KMS-11 (cell line): ENCODE data around the gene KSR2.

Source experiments
- H2AFZ ChIP-seq: fragments of 200-600 bp; sonication (generic); 2 replicates; pipeline ENCODE4 v1.6.1; 2016; ENCODE audit warnings: antibody characterized with exemption, mixed run types, low read depth
- H3K27ac ChIP-seq: fragments of 200-600 bp; sonication (generic); 2 replicates; pipeline ENCODE4 v1.6.1; 2016; ENCODE audit warnings: mild to moderate bottlenecking, mixed run types
- H3K27me3 ChIP-seq: fragments of 200-600 bp; sonication (generic); 2 replicates; pipeline ENCODE4 v1.6.1; 2017; ENCODE audit warnings: mild to moderate bottlenecking, low read depth, mixed run types, moderate library complexity; ENCODE audit not compliant: insufficient read depth
- H3K36me3 ChIP-seq: fragments of 200-600 bp; sonication (generic); 2 replicates; pipeline ENCODE4 v1.6.1; 2017; ENCODE audit warnings: mild to moderate bottlenecking, mixed run types; ENCODE audit not compliant: insufficient read depth
- H3K4me1 ChIP-seq: fragments of 200-600 bp; sonication (generic); 2 replicates; pipeline ENCODE4 v1.6.1; 2016; ENCODE audit warnings: mild to moderate bottlenecking, low read depth, mixed run types; ENCODE audit not compliant: poor library complexity, severe bottlenecking
- H3K4me2 ChIP-seq: fragments of 200-600 bp; sonication (generic); 2 replicates; pipeline ENCODE4 v1.7.0; 2016; ENCODE audit warnings: mild to moderate bottlenecking, mixed run types
- H3K4me3 ChIP-seq: fragments of 200-600 bp; sonication (generic); IDR thresholded peaks from 2 replicates; pipeline ENCODE4 v1.6.1; 2017; ENCODE audit warnings: low read depth, low read length, mixed read lengths; ENCODE audit not compliant: insufficient read depth
- H3K79me2 ChIP-seq: fragments of 200-600 bp; sonication (generic); 2 replicates; pipeline ENCODE4 v1.6.1; 2016; ENCODE audit warnings: low read depth, mixed run types; ENCODE audit not compliant: insufficient read depth
- H3K9ac ChIP-seq: fragments of 200-600 bp; sonication (generic); 2 replicates; pipeline ENCODE4 v1.6.1; 2016; ENCODE audit warnings: mild to moderate bottlenecking, mixed run types
- H4K20me1 ChIP-seq: fragments of 200-600 bp; sonication (generic); 2 replicates; pipeline ENCODE4 v1.6.1; 2016; ENCODE audit warnings: mild to moderate bottlenecking, mixed run types; ENCODE audit not compliant: insufficient read depth
- TF ChIP-seq, protein P1 (sequence below): fragments of 200-600 bp; sonication (generic); conservative IDR thresholded peaks from 2 replicates; pipeline ENCODE4 v1.6.1; 2017; ENCODE audit warnings: low read depth, mild to moderate bottlenecking, antibody characterized with exemption, low read length, moderate library complexity, mixed read lengths

KSR2 gene

DNA sequence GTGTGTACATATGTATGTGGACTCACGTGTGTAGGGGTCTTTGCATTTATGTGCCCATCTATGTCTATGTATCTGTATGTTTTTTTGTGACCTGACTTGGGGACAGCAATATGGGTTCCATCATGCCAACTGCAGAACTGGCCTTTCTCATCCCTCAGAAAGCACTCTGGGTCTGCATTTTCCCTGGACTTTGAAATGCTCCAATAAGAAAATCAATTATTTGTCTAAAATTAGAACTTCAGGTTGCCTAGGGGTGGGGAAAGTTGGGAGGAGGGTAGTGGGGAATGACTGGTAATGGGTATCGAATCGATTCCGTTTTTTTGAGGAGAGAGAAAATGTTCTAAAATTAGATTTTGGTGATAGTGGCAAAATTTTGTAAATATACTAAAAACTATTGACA is 466.6 kb downstream of the KSR2 start:
- TF ChIP-seq, protein P1, sequence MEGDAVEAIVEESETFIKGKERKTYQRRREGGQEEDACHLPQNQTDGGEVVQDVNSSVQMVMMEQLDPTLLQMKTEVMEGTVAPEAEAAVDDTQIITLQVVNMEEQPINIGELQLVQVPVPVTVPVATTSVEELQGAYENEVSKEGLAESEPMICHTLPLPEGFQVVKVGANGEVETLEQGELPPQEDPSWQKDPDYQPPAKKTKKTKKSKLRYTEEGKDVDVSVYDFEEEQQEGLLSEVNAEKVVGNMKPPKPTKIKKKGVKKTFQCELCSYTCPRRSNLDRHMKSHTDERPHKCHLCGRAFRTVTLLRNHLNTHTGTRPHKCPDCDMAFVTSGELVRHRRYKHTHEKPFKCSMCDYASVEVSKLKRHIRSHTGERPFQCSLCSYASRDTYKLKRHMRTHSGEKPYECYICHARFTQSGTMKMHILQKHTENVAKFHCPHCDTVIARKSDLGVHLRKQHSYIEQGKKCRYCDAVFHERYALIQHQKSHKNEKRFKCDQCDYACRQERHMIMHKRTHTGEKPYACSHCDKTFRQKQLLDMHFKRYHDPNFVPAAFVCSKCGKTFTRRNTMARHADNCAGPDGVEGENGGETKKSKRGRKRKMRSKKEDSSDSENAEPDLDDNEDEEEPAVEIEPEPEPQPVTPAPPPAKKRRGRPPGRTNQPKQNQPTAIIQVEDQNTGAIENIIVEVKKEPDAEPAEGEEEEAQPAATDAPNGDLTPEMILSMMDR: no peak
- H3K4me3 ChIP-seq: no peak overlapping the region
- H3K36me3 ChIP-seq: no peaks in the 10 kb centered on the region
- H3K27ac ChIP-seq: no peak overlapping the region
- no peak overlapping the region for H2AFZ ChIP-seq
- H3K4me1 ChIP-seq: no peaks in the 10 kb centered on the region
- H3K9ac ChIP-seq: no peak overlapping the region
- H3K27me3 ChIP-seq: no peaks in the 10 kb centered on the region
- no peaks in the 10 kb centered on the region for H4K20me1 ChIP-seq
- H3K4me2 ChIP-seq: no peak overlapping the region
- no peaks in the 10 kb centered on the region for H3K79me2 ChIP-seq

DNA sequence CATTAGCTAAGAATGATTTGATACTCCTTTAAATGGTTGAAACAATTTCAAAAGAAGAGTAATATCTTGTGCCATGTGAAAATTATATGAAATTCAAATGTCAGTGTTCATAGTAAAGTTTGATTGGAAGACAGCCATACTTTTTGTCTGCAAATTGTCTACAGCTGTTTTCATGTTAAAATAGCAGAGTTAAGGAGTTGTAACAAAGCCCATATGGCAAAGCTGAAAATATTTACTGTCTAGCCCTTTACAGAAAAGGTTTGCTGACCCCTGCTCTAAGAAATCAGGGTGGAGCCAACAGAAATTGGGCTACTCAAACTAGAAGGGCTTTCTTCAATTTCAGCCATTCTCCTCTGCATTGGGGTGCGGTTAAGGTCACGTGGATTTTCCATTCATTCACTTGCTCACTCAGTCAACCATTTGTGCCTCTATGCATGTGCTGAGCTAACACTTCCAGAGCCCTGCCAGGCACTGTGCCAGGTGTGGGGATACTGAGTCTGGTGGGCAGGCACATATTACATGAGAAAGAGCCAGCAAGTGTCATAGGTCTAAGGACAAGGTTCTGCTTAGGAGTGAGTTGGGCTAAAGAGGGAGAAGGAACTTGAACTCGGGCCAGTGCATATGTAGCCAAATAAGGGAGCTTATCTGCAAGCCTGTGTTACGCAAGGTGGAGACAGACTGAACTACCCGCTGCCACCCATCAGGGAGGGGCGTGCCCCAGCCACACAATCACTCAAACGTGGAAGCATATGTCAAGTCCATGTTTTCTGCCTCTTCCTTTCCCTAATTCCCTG is 467.5 kb downstream of the KSR2 start:
- Histone ChIP-seq H3K36me3 (no peaks in the 10 kb centered on the region), H3K4me1 (no peaks in the 10 kb centered on the region), H4K20me1 (no peaks in the 10 kb centered on the region), H3K4me2 (no peak overlapping the region), H3K4me3 (no peak overlapping the region), H3K27ac (no peak overlapping the region), H2AFZ (no peak overlapping the region), H3K27me3 (no peaks in the 10 kb centered on the region), H3K79me2 (no peaks in the 10 kb centered on the region), H3K9ac (no peak overlapping the region)
- TF ChIP-seq, protein P1: no peak

DNA sequence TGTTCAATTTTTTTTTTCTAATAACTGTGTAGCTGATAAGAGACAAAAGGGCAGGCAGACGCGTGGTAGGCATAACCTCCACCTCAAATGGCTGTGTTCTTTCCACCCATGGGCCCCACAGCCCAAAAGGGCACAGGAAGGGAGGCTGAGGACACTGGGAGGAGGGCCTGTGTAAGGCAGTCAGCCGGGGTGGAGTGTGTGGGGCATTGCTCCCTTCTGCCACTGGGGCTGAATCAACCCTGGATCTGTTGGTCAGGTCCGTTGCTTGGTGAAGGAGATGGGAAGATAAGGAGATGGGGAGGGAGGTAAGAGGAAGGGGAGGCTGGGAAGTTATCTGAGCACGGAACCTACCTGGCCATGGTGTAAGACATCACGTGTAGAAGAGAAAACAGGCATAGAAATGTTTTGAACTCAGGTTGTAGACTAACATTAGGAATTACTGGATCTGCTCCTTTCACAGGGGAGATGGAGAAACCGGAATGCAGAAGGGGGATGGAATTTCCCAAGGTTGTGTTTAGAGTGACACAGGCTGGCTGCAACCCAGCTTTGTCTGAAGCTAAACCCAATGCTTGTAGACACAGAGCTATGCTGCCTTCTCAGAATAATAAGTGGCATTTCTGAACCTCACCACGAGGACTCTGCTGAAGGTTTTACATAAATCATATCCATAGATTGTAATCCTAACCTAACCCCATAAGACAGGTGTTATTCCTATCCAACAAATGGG is 468.9 kb downstream of the KSR2 start:
- no peaks in the 10 kb centered on the region for H4K20me1 ChIP-seq
- H2AFZ ChIP-seq: no peak overlapping the region
- no peaks in the 10 kb centered on the region for H3K27me3 ChIP-seq
- no peaks in the 10 kb centered on the region for H3K4me1 ChIP-seq
- H3K4me2 ChIP-seq: no peak overlapping the region
- TF ChIP-seq, protein P1: no peak
- H3K36me3 ChIP-seq: no peaks in the 10 kb centered on the region
- no peaks in the 10 kb centered on the region for H3K79me2 ChIP-seq
- no peak overlapping the region for H3K9ac ChIP-seq
- no peak overlapping the region for H3K27ac ChIP-seq
- no peak overlapping the region for H3K4me3 ChIP-seq

DNA sequence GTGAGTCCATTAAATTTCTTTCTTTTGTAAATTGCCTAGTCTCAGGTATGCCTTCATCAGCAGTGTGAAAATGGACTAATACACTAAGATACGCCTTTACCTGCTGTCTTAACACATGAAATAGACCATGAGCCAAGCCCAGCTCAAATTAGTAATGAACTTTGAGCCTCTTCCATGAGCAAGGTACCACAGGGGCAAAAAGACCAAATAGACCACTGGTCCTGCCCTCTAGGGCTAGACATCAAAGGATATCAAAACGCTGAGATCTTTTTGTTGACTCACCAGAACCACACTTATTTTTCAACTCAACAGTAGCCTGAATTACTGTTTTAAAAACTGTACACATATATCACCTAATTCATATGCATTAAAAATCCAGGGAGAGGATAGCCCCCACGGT is 469.9 kb downstream of the KSR2 start:
- Histone ChIP-seq H3K36me3 (no peaks in the 10 kb centered on the region), H3K4me2 (no peak overlapping the region), H3K4me3 (no peak overlapping the region), H4K20me1 (no peaks in the 10 kb centered on the region), H3K4me1 (no peaks in the 10 kb centered on the region), H3K27ac (no peak overlapping the region), H3K27me3 (no peaks in the 10 kb centered on the region), H3K79me2 (no peaks in the 10 kb centered on the region), H2AFZ (no peak overlapping the region), H3K9ac (no peak overlapping the region)
- TF ChIP-seq, protein P1: no peak
